ENCODE measurements around the gene SLC16A2.

- no peak for TF ChIP-seq YY1 (tag by site-specific recombination; IDR thresholded peaks at IDR 0.05)
- TF ChIP-seq CTCF (tag by site-specific recombination; IDR thresholded peaks at IDR 0.05) = no peak
- TF ChIP-seq ZNF2 (tag by site-specific recombination; IDR thresholded peaks at IDR 0.05) = no peak
- no peak for TF ChIP-seq ZNF791 (tag by site-specific recombination; IDR thresholded peaks at IDR 0.05)
- no peak for TF ChIP-seq HOXA7 (CRISPR knock-in tag; IDR thresholded peaks at IDR 0.05; ENCODE audit: borderline replicate concordance)
- no peak for TF ChIP-seq ZNF23 (tag by site-specific recombination; IDR thresholded peaks at IDR 0.05; ENCODE audit: borderline replicate concordance)
- no peak for TF ChIP-seq ZNF292 (tag by site-specific recombination; IDR thresholded peaks at IDR 0.05; ENCODE audit: borderline replicate concordance, low read depth)
- no peak for TF ChIP-seq ZBTB7A (tag by site-specific recombination; IDR thresholded peaks at IDR 0.05; ENCODE audit: low read depth)
- no peak for TF ChIP-seq ZNF843 (tag by site-specific recombination; IDR thresholded peaks at IDR 0.05)
Observed at GRCh38 chrX:74540635-74541249, 119.4 kb downstream of the SLC16A2 start.

Data from HEK293 (cell line).